ENCODE results near the gene GIMAP6.
"Not testable (repeated sequence)": the region's sequence is repeated elsewhere in the genome, so short reads cannot be mapped to it uniquely, and the experiment has no call there.

The GIMAP6 gene

DNA sequence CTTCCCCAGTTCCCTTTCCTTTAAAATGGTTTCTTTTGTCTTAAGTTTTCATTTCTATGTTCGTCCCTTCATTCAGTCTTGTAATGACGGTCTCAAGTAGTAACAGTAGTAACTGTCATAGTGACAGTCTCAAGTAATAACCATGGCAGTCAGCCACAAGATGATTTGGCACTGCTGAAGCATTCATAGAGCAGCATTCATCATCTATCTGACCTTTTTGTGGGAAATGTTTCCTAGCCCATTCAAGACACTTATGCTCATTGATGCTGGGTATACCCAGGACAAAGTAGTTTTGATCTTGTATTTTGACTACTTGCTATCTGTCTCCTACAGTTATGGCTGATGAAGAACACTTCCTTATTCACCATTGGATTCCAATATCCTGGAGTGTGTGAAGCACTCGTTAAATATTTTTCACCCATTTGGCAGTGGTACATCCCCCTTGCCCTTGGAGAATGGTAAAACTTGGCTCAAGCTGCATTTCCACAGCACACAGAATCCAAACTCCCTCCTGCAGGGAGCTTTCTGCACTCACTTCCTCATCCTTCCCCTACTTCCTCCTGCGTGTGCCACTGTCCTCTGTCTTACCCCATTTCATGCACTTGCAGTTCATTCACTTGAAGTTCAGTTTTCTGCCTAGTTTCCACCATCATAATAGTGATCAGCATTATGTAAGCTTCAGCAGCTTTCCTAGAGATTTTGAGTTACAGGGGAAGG is 46.0 kb downstream of the GIMAP6 start:
- DNase-seq (ENCODE audit: low spot score in 2 of 2) = no peak
- peaks cover 7% of the 10 kb centered on the region for H3K27me3 Mint-ChIP-seq
- no peak overlapping the region for H3K4me3 Mint-ChIP-seq
- H3K27ac Mint-ChIP-seq = no peak overlapping the region
- H3K36me3 Mint-ChIP-seq = peaks cover 3% of the 10 kb centered on the region
- H3K9me3 Mint-ChIP-seq = no peaks in the 10 kb centered on the region
- peak; percentile 27 for ATAC-seq (ENCODE audit: low read depth)
- H3K4me1 Mint-ChIP-seq = peaks cover 6% of the 10 kb centered on the region

DNA sequence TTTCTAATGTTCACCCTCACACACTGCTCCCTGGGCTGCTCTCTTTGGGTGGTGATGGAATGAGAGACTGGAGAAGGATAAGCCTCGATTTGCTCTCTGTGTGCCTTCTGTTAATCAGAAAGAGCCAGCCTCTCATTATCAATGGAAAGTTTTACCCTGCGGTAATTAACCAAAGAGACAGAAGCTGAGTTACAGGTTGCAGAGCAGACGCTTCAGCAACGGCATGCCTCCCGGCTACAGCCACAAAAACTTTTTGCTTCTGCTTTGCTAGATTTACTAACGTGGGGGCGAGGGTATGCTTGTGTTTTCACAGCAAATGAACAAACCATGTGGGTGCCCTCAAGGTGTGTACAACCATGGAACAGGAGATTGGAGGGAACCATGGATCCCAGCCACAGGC is 47.0 kb downstream of the GIMAP6 start:
- peaks cover 10% of the 10 kb centered on the region for H3K27me3 Mint-ChIP-seq
- no peaks in the 10 kb centered on the region for H3K9me3 Mint-ChIP-seq
- ATAC-seq (ENCODE audit: low read depth) (no peak), DNase-seq (ENCODE audit: low spot score in 2 of 2) (no peak)
- H3K36me3 Mint-ChIP-seq = peaks cover 3% of the 10 kb centered on the region
- H3K4me1 Mint-ChIP-seq = peaks cover 6% of the 10 kb centered on the region
- no peak overlapping the region for H3K4me3 Mint-ChIP-seq
- no peak overlapping the region for H3K27ac Mint-ChIP-seq

DNA sequence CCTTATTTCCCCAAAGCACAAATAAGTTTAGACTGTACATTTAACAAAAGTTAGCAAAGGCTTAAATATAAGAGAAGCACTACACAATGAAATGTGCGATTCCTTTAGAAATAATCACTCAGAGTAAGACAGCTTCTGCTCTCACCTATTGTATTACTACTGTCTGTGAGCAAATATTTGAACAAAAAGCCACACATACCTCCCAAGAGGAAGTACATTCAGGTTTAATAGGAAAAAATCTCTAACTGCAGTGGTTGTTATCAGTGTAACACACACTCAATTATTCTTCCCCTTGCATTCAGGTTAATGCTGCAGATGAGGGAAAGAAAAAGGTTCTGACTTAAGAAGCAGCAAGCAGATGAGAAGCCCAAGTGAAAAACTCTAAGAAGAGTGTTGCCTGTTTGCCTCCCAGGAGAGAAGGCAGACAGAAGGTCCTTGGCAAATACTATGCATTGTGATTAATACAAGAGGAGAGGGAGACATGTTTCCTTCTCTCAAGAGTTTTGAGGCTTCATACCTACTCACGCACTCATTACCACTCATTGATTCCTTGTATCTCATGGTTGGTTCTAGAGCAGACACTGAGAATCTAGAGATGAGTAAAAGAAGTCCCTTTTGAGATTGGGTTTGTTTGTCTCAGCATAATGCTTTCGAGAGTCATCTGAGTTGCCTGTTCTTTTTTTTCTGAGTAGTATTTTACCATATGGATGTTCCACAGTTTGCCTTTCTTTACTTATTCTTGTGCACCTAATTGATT is 51.4 kb downstream of the GIMAP6 start:
- Mint-ChIP-seq H3K9me3 (no peaks in the 10 kb centered on the region), H3K4me3 (no peak overlapping the region), H3K27ac (no peak overlapping the region), H3K27me3 (peaks cover 15% of the 10 kb centered on the region), H3K4me1 (no peaks in the 10 kb centered on the region), H3K36me3 (peaks cover 3% of the 10 kb centered on the region)
- ATAC-seq (ENCODE audit: low read depth) (no peak), DNase-seq (ENCODE audit: low spot score in 2 of 2) (no peak)

DNA sequence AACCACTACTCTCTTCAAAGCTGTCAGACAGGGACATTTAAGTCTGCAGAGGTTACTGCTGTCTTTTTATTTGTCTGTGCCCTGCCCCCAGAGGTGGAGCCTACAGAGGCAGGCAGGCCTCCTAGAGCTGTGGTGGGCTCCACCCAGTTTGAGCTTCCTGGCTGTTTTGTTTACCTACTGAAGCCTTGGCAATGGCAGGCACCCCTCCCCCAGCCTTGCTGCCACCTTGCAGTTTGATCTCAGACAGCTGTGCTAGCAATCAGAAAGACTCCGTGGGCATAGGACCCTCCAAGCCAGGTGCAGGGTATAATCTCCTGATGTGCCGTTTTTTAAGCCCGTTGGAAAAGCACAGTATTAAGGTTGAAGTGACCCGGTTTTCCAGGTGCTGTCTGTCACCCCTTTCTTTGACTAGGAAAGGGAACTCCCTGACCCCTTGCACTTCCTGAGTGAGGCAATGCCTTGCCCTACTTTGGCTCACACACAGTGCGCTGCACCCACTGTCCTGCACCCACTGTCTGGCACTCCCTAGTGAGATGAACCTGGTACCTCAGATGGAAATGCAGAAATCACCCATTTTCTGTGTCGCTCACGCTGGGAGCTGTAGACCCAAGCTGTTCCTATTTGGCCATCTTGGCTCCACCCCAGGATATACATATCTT is 52.1 kb downstream of the GIMAP6 start:
- not testable (repeated sequence) for H3K27ac Mint-ChIP-seq; DNase-seq (ENCODE audit: low spot score in 2 of 2); H3K9me3 Mint-ChIP-seq; H3K4me1 Mint-ChIP-seq; ATAC-seq (ENCODE audit: low read depth); H3K36me3 Mint-ChIP-seq; H3K4me3 Mint-ChIP-seq
- H3K27me3 Mint-ChIP-seq = peaks cover 15% of the 10 kb centered on the region
